Duodenal mucosa (tissue), 2 donors: ENCODE data around the gene GOLGA6L10.
"Not testable (repeated sequence)": the region's sequence is repeated elsewhere in the genome, so short reads cannot be mapped to it uniquely, and the experiment has no call there.

Experiments used
- H3K27ac ChIP-seq: one replicate; pipeline ENCODE4 v1.7.0; 2013; ENCODE audit warnings: low read depth, low read length
- H3K27me3 ChIP-seq, 2 donors: one replicate each; pipeline ENCODE4 v1.7.0; 2013; ENCODE audit warnings: low read length in 2 of 2, control low read depth in 1 of 2; ENCODE audit not compliant: insufficient read depth in 2 of 2, control insufficient read depth in 1 of 2
- H3K36me3 ChIP-seq, 2 donors: one replicate each; pipeline ENCODE4 v1.7.0; 2013; ENCODE audit warnings: low read length in 2 of 2, control low read depth in 1 of 2; ENCODE audit not compliant: insufficient read depth in 2 of 2, control insufficient read depth in 1 of 2
- H3K4me1 ChIP-seq, 2 donors: one replicate each; pipeline ENCODE4 v1.7.0; 2013; ENCODE audit warnings: low read length in 2 of 2, control low read depth in 1 of 2; ENCODE audit not compliant: insufficient read depth in 2 of 2, control insufficient read depth in 1 of 2
- H3K4me3 ChIP-seq, 2 donors: one replicate each; pipeline ENCODE4 v1.7.0; 2013; ENCODE audit warnings: low read length in 2 of 2, low read depth in 1 of 2
- H3K9ac ChIP-seq, 2 donors: one replicate each; pipeline ENCODE4 v1.7.0; 2013; ENCODE audit warnings: low read length in 2 of 2, low read depth in 1 of 2
- H3K9me3 ChIP-seq, 2 donors: one replicate each; pipeline ENCODE4 v1.7.0; 2013; ENCODE audit warnings: low read length in 2 of 2, control low read depth in 1 of 2; ENCODE audit not compliant: control insufficient read depth in 1 of 2

GOLGA6L10 gene

DNA sequence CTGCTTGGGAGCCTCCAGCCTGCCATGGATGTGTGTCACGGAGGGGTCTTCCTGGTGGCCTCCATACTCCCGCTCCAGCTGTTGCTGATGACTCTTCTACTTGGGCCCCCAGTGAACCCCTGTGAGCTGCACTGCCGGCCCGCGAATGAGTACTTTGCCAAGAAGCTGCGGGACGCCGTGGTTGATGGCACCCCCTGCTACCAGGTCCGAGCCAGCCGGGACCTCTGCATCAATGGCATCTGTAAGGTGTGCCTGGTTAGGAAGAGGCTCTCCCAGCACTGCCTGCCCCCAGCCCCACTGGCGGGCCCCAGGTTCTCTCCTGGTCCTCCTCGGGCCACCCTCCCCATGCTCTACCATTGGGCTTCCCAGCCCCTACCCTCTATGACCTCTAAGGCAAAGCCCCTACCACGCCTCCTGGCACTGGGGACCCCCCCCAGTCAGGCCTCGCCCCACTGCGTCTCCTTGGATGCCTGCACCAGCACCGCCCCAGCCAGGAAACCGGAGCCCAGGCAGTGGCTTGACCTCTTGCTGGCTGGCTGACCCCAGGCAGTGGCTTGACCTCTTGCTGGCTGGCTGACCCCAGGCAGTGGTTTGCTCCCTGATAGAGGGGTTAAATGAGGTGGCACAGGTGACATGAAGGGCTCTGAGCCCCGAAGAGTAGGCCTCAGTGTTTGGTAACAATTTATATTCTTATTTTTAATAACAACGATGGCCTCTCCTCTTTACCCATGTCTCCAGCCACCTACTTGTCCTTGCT is 29.6 kb downstream of the GOLGA6L10 start:
- not testable (repeated sequence) for H3K27me3 ChIP-seq

DNA sequence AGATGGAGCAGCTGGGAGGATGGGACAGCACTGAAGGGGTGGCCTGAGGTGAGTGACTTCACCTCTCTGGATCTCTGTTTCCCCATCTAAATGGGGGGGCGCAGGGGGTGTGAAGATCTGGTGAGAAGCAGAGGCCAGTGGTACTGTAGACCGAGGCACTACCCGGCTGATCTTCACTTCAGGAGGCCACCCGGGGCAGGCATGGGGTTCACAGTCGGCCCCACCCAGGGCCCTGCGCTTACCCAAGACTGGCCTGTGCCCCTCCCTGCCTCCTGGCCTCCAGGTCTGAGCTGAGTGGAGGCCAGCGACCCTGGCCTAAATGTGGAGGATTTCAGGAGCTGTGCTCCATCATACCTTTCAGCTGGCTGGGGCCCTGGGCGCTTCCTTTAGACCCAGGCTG is 31.0 kb downstream of the GOLGA6L10 start:
- not testable (repeated sequence) for H3K27me3 ChIP-seq, H3K9me3 ChIP-seq, H3K9ac ChIP-seq, H3K27ac ChIP-seq, H3K4me3 ChIP-seq, H3K36me3 ChIP-seq, H3K4me1 ChIP-seq

More for the DNA sequence above, 29.6 kb downstream of the GOLGA6L10 start:
- H3K9ac ChIP-seq, H3K4me3 ChIP-seq, H3K9me3 ChIP-seq, H3K27ac ChIP-seq, H3K36me3 ChIP-seq, H3K4me1 ChIP-seq: not testable (repeated sequence)

DNA sequence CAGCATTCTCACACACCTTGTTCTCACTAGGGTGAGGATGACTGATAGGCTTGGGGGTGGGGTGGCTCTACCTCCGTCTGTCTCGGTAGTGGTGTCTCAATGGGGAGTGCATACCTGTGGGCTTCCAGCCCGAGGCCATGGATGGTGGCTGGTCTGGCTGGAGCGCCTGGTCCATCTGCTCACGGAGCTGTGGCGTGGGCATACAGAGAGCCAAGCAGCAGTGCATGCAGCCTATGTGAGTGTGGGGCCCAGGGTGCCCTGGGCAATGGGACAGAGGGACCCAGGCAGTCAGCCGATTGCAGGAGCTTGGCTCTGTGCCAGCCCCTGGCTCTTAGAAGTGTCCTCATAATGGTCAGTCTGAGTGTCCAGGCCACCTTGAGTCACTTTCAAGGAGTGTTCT is 31.8 kb downstream of the GOLGA6L10 start:
- H3K27ac ChIP-seq, result not testable (repeated sequence)

DNA sequence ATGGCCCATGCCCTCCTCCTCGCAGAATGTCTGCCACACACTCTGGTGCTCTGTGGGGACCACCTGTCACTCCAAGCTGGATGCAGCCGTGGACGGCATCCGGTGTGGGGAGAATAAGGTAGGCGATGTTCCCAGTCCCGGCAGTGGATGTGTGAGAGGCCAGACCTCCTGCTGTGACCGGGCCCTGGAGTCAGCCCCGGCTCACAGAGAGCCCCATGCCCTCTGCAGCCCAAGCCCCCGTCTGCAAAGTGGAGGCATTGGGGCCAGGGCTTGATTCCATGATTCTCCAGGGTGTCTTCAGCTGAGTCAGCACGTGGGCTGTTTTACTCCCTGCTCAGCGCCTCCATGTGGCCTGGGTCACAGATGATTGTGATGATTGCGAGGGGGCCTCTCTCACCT is 32.2 kb downstream of the GOLGA6L10 start:
- H3K4me3 ChIP-seq, result no peak overlapping the region
- H3K4me1 ChIP-seq, result no peaks in the 10 kb centered on the region
- H3K36me3 ChIP-seq, result no peaks in the 10 kb centered on the region
- H3K9ac ChIP-seq, result no peak overlapping the region
- no peaks in the 10 kb centered on the region for H3K27me3 ChIP-seq
- no peaks in the 10 kb centered on the region for H3K9me3 ChIP-seq
- no peak overlapping the region for H3K27ac ChIP-seq

More for the DNA sequence above, 31.8 kb downstream of the GOLGA6L10 start:
- not testable (repeated sequence) for H3K36me3 ChIP-seq, H3K27me3 ChIP-seq, H3K9me3 ChIP-seq, H3K4me1 ChIP-seq, H3K9ac ChIP-seq, H3K4me3 ChIP-seq

DNA sequence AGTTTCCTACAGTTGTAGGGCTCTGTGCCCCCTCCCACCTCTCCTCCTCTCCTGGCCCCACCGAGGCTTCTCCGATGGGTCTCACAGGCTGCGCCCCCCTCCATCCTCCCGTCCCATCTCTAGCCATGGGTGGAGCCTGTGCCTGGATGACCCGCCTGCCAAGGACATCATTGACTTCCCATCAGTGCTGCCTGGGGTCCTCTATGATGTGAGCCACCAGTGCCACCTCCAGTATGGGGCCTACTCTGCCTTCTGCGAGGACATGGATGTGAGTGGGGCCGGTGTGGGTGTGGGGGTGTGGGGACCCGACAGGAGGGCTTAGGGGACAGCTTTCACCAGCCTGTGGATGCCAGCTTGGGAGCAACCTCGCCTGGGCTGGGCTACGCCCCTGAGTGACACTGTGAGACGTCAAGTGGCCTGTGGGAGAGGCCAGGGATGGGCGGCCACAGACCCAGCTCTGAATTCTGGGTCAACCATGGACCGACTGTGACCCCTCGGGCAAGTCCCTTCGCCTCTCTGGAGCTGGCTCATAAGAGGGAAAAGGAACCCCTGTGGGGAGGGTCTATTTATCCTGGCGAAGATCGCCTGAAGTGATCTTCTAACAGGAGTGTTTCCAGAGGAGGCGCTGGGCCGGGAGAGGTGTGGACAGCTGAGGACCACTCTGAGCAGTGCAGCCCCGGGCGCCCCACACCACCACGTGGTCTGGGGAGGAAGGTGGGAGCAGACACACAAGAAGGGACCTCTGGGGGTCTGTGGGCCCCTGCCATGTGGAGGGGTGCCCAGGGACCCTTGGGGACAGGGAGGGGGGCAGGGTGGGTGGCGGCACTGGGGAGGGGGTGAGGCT is 32.8 kb downstream of the GOLGA6L10 start:
- H3K4me3 ChIP-seq, H3K9ac ChIP-seq, H3K36me3 ChIP-seq, H3K27me3 ChIP-seq, H3K9me3 ChIP-seq, H3K4me1 ChIP-seq, H3K27ac ChIP-seq: not testable (repeated sequence)

DNA sequence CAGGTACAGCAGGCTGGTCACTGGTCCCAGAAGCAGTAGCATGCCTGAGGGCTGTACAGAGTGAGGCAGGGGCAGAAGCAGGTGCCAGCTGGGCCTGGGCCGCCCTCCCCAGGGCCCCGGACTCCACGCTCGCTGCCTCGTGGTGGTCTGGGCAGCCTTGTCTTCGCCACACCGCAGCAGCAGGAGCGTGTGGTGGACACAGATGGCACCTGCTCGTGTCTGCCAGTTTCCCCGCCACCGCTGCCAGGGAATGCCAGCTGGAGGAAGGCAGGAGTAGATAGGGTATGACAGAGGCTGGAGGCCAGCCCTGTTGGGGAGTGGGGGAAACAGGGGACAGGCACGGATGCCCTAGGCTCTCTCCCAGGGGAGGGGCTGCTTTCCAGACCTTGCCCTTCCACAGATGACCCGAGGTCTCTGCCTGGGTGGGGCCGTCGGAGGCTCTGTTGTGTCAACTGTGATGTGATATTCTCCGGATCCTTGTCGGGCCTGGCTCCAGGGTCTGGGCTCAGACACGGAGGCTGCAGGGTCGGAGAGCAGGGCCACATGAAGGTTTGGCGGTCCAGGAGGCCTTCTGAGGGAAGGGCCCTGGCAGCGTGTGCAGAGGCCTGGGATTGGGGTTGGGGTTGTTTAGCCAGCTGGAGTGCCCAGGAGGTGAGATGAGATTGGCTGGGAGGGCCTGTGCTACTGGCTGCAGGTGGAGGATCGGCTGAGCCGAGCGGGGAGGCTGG is 33.6 kb downstream of the GOLGA6L10 start:
- no peak overlapping the region for H3K4me3 ChIP-seq
- no peaks in the 10 kb centered on the region for H3K4me1 ChIP-seq
- H3K36me3 ChIP-seq, result no peaks in the 10 kb centered on the region
- no peaks in the 10 kb centered on the region for H3K27me3 ChIP-seq
- no peak overlapping the region for H3K27ac ChIP-seq
- no peaks in the 10 kb centered on the region for H3K9me3 ChIP-seq
- H3K9ac ChIP-seq, result no peak overlapping the region

DNA sequence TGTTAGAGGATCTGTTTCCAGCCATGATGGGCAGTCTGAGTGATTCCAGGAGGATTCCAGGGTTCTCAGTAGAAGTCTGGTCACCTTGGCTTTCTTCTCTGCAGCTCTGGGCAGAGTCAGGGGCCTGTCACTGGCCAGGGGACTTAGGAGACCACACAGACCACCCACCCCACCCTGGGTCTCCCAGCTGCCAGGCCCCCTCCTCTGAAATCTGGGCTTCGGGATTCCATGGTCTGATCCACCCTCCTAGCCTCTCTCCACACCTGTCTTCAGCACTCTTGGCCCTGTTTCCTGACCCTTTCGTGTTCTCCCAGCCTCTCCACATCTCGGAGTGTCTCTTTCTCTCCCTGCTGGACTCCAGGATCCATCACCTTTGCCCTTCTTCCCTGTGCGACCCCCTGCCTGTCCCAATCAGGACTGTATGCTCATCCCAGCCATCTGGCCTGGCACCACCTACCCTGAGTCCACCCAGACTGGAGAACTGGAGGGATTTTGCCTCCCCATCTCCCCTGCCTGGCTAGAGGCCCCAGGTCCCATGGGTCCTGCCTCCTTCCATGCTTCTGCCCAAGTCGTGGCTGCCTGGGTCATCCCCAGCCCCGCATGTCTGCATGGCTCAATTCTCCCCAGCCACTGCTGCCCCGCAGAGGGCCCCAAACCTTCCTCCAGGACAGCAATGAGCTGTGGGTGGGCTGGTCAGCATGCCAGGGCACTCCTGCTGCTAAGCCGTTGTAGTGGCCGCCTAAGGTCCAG is 34.3 kb downstream of the GOLGA6L10 start:
- Histone ChIP-seq H3K9ac (no peak overlapping the region), H3K36me3 (no peaks in the 10 kb centered on the region), H3K27ac (no peak overlapping the region), H3K27me3 (no peaks in the 10 kb centered on the region), H3K9me3 (no peaks in the 10 kb centered on the region), H3K4me1 (no peaks in the 10 kb centered on the region), H3K4me3 (no peak overlapping the region)

DNA sequence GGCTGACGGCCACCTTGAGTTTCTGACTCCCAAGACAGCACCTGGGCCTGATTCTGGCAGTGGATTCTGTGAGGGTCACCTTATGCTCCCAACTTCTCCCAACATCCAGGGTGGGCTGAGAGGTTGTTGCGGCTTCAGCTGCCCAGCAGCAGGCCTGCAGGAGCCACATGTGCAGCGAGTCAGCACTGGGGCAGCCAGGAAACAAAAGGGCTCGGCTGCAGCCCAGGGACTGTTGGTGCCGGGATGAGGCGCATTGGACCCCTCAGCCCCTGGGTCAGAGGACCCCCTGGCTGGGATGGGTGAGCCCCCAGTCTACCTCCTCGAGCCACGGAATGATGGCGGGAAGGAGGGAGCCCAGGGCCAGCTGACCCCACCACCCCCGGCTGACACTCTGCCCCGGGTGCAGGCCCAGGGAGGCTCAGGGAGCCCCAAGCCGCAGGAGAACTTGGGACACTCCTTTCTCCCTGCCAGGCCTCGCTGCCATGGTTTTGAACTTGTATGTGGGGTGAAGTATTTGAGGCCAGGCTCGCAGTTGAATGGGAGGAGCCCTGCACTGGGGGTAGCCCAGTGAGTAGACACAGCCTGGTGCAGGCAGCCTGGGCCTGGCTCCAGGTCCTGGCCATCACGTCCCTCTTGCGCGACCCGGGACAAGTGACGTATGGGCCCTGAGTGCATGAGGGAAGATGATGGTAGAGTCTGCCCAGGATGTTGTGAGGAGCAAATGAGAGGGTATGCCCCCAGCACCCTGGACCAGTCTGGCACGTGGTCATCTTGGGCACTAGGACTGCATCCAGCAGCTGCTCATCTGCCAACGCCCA is 35.1 kb downstream of the GOLGA6L10 start:
- H3K4me3 ChIP-seq, H3K9me3 ChIP-seq, H3K27ac ChIP-seq, H3K4me1 ChIP-seq, H3K27me3 ChIP-seq, H3K9ac ChIP-seq, H3K36me3 ChIP-seq: not testable (repeated sequence)

DNA sequence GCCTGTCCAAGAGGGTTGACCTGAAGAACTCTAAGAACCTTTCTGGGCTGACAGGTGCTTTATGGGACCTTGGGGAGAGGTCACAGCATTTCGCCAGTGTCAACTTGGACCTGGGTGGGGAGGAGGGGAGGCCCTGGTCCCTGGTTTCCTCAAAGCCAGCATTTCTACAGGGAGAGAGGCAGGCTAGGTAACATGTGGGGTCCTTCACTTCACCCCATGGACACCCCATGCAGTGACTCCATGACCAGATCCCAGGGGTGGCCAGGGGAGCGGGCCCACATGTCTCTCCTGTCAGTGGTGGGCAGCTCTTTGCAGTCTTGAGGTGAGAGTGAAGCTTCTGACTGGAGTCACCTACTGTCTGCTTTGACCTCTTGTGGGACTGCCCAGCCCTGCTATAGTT is 35.8 kb downstream of the GOLGA6L10 start:
- no peaks in the 10 kb centered on the region for H3K27me3 ChIP-seq
- H3K36me3 ChIP-seq, result no peaks in the 10 kb centered on the region
- H3K9me3 ChIP-seq, result no peaks in the 10 kb centered on the region
- no peak overlapping the region for H3K4me3 ChIP-seq
- no peak overlapping the region for H3K9ac ChIP-seq
- H3K4me1 ChIP-seq, result no peaks in the 10 kb centered on the region
- H3K27ac ChIP-seq, result no peak overlapping the region
